Measurements from ENCODE around the gene ZBTB20.

ZBTB20 gene

GRCh38 chr3:114673481-114673880 is 473.6 kb downstream of the ZBTB20 start:
- H4K20me1 ChIP-seq (ENCODE audit: insufficient read depth, low read length): no peaks in the 10 kb centered on the region
- no peaks in the 10 kb centered on the region for H3K27me3 ChIP-seq (replicated peaks; ENCODE audit: insufficient read depth, low read length)
- H3F3A ChIP-seq (ENCODE audit: insufficient read depth, low read length): no peaks in the 10 kb centered on the region
- no peaks in the 10 kb centered on the region for H3K4me1 ChIP-seq (ENCODE audit: low read length)
- DNase-seq: no peak
- no peak for TF ChIP-seq CTCF (IDR thresholded peaks at IDR 0.05; ENCODE audit: low read length)
- no peak for TF ChIP-seq EZH2phosphoT487 (IDR thresholded peaks at IDR 0.05; ENCODE audit: low read length)
- no peak for TF ChIP-seq EZH2 (optimal IDR thresholded peaks at IDR 0.05; ENCODE audit: low read depth, low read length)
- no peak overlapping the region for H3K27ac ChIP-seq (ENCODE audit: low read length)
- H3K9me2 ChIP-seq (replicated peaks; ENCODE audit: insufficient read depth, low read length): no peaks in the 10 kb centered on the region
- H3K4me3 ChIP-seq (ENCODE audit: low read length): no peak overlapping the region
- H3K79me2 ChIP-seq (ENCODE audit: low read length): no peaks in the 10 kb centered on the region
- no peak overlapping the region for H2AFZ ChIP-seq (ENCODE audit: low read length)
- H3K9me3 ChIP-seq (replicated peaks; ENCODE audit: insufficient read depth, low read length): no peaks in the 10 kb centered on the region
- no peak overlapping the region for H3K9ac ChIP-seq (ENCODE audit: low read length)
- no peaks in the 10 kb centered on the region for H3K36me3 ChIP-seq (replicated peaks; ENCODE audit: insufficient read depth, low read length)
- H3K4me2 ChIP-seq (ENCODE audit: low read depth, low read length): no peak overlapping the region

DNA sequence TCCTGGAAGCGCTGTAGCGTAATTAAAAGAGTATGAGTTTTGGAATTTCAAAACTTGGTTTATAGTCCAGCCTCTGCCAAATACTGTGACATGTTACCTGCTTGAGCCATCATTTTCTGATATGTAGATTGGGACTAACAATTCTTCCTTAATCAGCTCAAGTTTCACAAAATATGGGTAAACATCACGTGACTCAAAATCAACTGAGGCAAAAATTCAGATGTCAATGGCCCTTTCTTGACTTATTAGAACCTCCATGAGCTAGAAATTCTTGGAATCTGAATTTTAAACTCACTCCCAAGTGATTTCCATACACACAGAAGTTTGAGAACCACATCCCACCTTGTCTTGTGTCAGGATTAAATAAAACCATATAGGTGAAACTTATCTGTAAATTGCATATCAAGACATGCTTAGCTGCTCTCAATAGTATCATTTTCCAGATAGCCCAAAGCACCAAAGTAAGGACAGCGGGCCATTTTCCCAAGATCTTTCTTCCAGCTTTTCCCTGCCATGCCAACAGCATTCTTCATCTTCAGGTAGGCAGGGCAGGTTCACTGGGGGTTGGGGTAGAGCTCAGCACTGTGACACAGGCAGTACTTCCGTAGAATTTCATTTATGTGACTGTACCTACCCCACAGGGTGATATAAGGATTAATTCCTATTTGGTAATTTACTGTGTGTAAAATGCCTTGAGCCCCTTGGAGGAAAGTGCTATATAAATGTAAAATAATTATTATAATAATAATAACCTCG is 474.2 kb downstream of the ZBTB20 start:
- Histone ChIP-seq H3K27me3 (replicated peaks; ENCODE audit: insufficient read depth, low read length) (no peaks in the 10 kb centered on the region), H3K9ac (ENCODE audit: low read length) (no peak overlapping the region), H3K9me2 (replicated peaks; ENCODE audit: insufficient read depth, low read length) (no peaks in the 10 kb centered on the region), H2AFZ (ENCODE audit: low read length) (no peak overlapping the region), H3K79me2 (ENCODE audit: low read length) (no peaks in the 10 kb centered on the region), H3K36me3 (replicated peaks; ENCODE audit: insufficient read depth, low read length) (no peaks in the 10 kb centered on the region), H3K9me3 (replicated peaks; ENCODE audit: insufficient read depth, low read length) (no peaks in the 10 kb centered on the region), H3F3A (ENCODE audit: insufficient read depth, low read length) (no peaks in the 10 kb centered on the region), H4K20me1 (ENCODE audit: insufficient read depth, low read length) (no peaks in the 10 kb centered on the region), H3K27ac (ENCODE audit: low read length) (no peak overlapping the region), H3K4me3 (ENCODE audit: low read length) (no peak overlapping the region), H3K4me1 (ENCODE audit: low read length) (no peaks in the 10 kb centered on the region), H3K4me2 (ENCODE audit: low read depth, low read length) (no peak overlapping the region)
- no peak for TF ChIP-seq EZH2 (optimal IDR thresholded peaks at IDR 0.05; ENCODE audit: low read depth, low read length)
- no peak for TF ChIP-seq EZH2phosphoT487 (IDR thresholded peaks at IDR 0.05; ENCODE audit: low read length)
- no peak for TF ChIP-seq CTCF (IDR thresholded peaks at IDR 0.05; ENCODE audit: low read length)
- no peak for DNase-seq

DNA sequence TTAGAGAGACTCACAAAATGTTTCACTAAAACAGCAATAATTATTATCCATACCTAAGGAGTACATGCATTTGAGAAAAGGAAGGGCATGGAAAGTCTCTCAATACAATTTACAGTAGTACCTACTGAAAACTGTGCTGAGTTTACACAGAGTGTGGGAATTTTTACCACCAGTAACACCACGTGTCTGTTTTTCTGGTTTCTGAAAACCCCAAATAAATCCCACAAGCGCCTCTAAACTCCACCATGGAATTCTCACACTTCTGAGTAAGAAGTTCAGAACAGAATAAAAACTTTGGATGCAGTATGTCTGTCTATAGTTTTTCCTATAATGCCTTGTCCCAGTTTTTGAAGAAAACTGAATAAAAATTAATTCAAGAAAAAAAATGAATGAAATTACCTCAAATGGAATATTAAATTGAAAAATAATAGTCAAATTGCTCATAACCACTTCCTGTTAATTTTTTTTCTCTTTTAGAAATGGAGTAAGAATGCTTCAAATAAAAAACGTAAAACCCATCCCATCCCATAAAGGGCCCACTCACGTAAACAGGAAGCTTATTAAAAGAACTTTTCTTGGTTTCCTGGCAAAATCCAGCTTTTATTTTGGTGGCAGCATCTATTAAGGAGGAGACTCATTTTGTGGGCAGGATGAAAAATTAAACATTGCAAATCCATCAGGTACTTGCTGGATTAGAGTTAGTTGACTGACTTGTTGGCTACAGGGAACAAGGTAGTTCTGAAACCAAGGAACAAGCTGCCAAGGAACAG is 475.2 kb downstream of the ZBTB20 start:
- Histone ChIP-seq H3K4me2 (ENCODE audit: low read depth, low read length) (no peak overlapping the region), H2AFZ (ENCODE audit: low read length) (no peak overlapping the region), H3K9ac (ENCODE audit: low read length) (no peak overlapping the region), H3K9me2 (replicated peaks; ENCODE audit: insufficient read depth, low read length) (no peaks in the 10 kb centered on the region), H4K20me1 (ENCODE audit: insufficient read depth, low read length) (no peaks in the 10 kb centered on the region), H3K27ac (ENCODE audit: low read length) (no peak overlapping the region), H3K79me2 (ENCODE audit: low read length) (no peaks in the 10 kb centered on the region), H3K36me3 (replicated peaks; ENCODE audit: insufficient read depth, low read length) (no peaks in the 10 kb centered on the region), H3K4me3 (ENCODE audit: low read length) (no peak overlapping the region), H3K9me3 (replicated peaks; ENCODE audit: insufficient read depth, low read length) (no peaks in the 10 kb centered on the region), H3K4me1 (ENCODE audit: low read length) (no peaks in the 10 kb centered on the region), H3K27me3 (replicated peaks; ENCODE audit: insufficient read depth, low read length) (no peaks in the 10 kb centered on the region), H3F3A (ENCODE audit: insufficient read depth, low read length) (no peaks in the 10 kb centered on the region)
- TF ChIP-seq EZH2phosphoT487 (IDR thresholded peaks at IDR 0.05; ENCODE audit: low read length) (no peak), EZH2 (optimal IDR thresholded peaks at IDR 0.05; ENCODE audit: low read depth, low read length) (no peak), CTCF (IDR thresholded peaks at IDR 0.05; ENCODE audit: low read length) (no peak)
- no peak for DNase-seq

Data from MM.1S (cell line).